Lung (tissue), 12 donors: ENCODE measurements around the gene KRT78. TPM values are rescaled to one million over a fixed set of nuclear protein-coding genes. Genes with fewer than 3 reads are reported as not detected.

ENCODE experiments used
- ATAC-seq: fragments of 200-7000 bp; cut with Tn5 transposase; one replicate; pipeline ENCODE4 v1.9.1; 2020; ENCODE audit warnings: moderate number of reproducible peaks; ENCODE audit not compliant: insufficient read depth, low FRiP score
- DNase-seq, 3 donors: peaks; one replicate each; pipeline ENCODE4 v3.0.0-alpha.2; 2013 to 2017
- H3K27ac ChIP-seq, 2 donors: one replicate each; pipeline ENCODE4 v1.5.1; 2013; ENCODE audit warnings: mild to moderate bottlenecking in 2 of 2, moderate library complexity in 2 of 2, control low read depth in 1 of 2, inconsistent platforms in 1 of 2, low read depth in 1 of 2, low read length in 1 of 2
- H3K27me3 ChIP-seq, 3 donors: one replicate each; pipeline ENCODE4 v1.5.1; 2013; ENCODE audit warnings: low read length in 2 of 3; ENCODE audit not compliant: control insufficient read depth in 3 of 3, insufficient read depth in 3 of 3
- H3K36me3 ChIP-seq, 4 donors: one replicate each; pipeline ENCODE4 v1.5.1; 2013; ENCODE audit warnings: low read length in 4 of 4, mild to moderate bottlenecking in 1 of 4, moderate library complexity in 1 of 4; ENCODE audit not compliant: control insufficient read depth in 4 of 4, insufficient read depth in 4 of 4
- H3K4me1 ChIP-seq, 5 donors: one replicate each; pipeline ENCODE4 v1.5.1; 2013; ENCODE audit warnings: low read length in 5 of 5, mild to moderate bottlenecking in 2 of 5, moderate library complexity in 1 of 5; ENCODE audit not compliant: control insufficient read depth in 5 of 5, insufficient read depth in 5 of 5
- H3K4me3 ChIP-seq: one replicate; pipeline ENCODE4 v1.5.1; 2013; ENCODE audit warnings: mild to moderate bottlenecking, control low read depth, moderate library complexity
- H3K9ac ChIP-seq, 2 donors: one replicate each; pipeline ENCODE4 v1.5.1; 2013; ENCODE audit warnings: low read length in 2 of 2, control low read depth in 1 of 2; ENCODE audit not compliant: insufficient read depth in 1 of 2
- H3K9me3 ChIP-seq, 4 donors: one replicate each; pipeline ENCODE4 v1.5.1; 2013; ENCODE audit warnings: low read length in 3 of 4, mild to moderate bottlenecking in 1 of 4, moderate library complexity in 1 of 4; ENCODE audit not compliant: control insufficient read depth in 4 of 4, insufficient read depth in 3 of 4
- CTCF ChIP-seq: IDR thresholded peaks from 2 replicates; pipeline ENCODE4 v1.5.1; 2012; ENCODE audit warnings: mild to moderate bottlenecking; ENCODE audit errors: control extremely low read depth, extremely low read depth
- WGBS, 2 donors: extraction: QIAGEN DNeasy Blood & Tissue Kit; methylation state at CpG; one replicate each; pipeline ENCODE4 v1.1.7; 2013; 5-methylcytosine and 5-hydroxymethylcytosine counted together
- polyA plus RNA-seq, 2 donors: library from polyadenylated mRNA; stranded (reverse); fragments of 200-250 nt; gene quantifications; one replicate each; pipeline ENCODE4 v1.2.1, GENCODE V29; 2013
- total RNA-seq, 2 donors: library from RNA; depleted of rRNA in 1 of 2; stranded (reverse); fragments of >200 nt in 1 of 2; gene quantifications; one replicate each; pipeline ENCODE4 v1.2.1, GENCODE V29; 2014 to 2021
- donor health status: control.
- donor health status: control.
- donor health status: Bipolar disorder and iron deficiency.
- donor health status: healthy.
- donor health status: DM: yes; HTN: yes; CAD: no.

Gene KRT78
- total and polyA plus RNA-seq, 4 donors: 0.02 to 0.65 TPM; not detected in 2

GRCh38 chr12:52805739-52806138 lies 43.1 kb downstream of the KRT78 start:
- no peak overlapping the region for H3K4me3 ChIP-seq
- no peaks in the 10 kb centered on the region for H3K4me1 ChIP-seq
- H3K9ac ChIP-seq: no peak overlapping the region
- WGBS, 2 donors: 84 to 93% methylated on average over 3 of the region's 3 CpGs
- ATAC-seq (no peak), DNase-seq (no peak)
- TF ChIP-seq CTCF: no peak
- peaks cover 0 to 3% (median 0%) of the 10 kb centered on the region in 4 donors for H3K9me3 ChIP-seq
- H3K27ac ChIP-seq: no peak overlapping the region
- peaks cover 0 to 26% (median 3%) of the 10 kb centered on the region in 3 donors for H3K27me3 ChIP-seq
- H3K36me3 ChIP-seq: no peaks in the 10 kb centered on the region

GRCh38 chr12:52805000-52805399 lies 43.8 kb downstream of the KRT78 start:
- H3K27ac ChIP-seq: no peak overlapping the region
- DNase-seq: no peak
- no peaks in the 10 kb centered on the region for H3K36me3 ChIP-seq
- H3K9me3 ChIP-seq: peaks cover 0 to 3% (median 0%) of the 10 kb centered on the region in 4 donors
- H3K9ac ChIP-seq: no peak overlapping the region
- no peak for TF ChIP-seq CTCF
- no peak for ATAC-seq
- H3K27me3 ChIP-seq: peaks cover 0 to 26% (median 3%) of the 10 kb centered on the region in 3 donors
- WGBS, 2 donors: 39 to 42% methylated on average over 1 of the region's 1 CpG
- no peak overlapping the region for H3K4me3 ChIP-seq
- peaks cover 0 to 4% (median 0%) of the 10 kb centered on the region in 5 donors for H3K4me1 ChIP-seq

GRCh38 chr12:52802442-52802841 lies 46.4 kb downstream of the KRT78 start:
- WGBS, 2 donors: 71 to 87% methylated on average over 6 of the region's 6 CpGs
- no peak for TF ChIP-seq CTCF
- no peak for ATAC-seq
- H3K9me3 ChIP-seq: no peaks in the 10 kb centered on the region
- DNase-seq: no peak
- H3K27ac ChIP-seq: no peak overlapping the region
- no peak overlapping the region for H3K9ac ChIP-seq
- peaks cover 0 to 18% (median 3%) of the 10 kb centered on the region in 3 donors for H3K27me3 ChIP-seq
- no peaks in the 10 kb centered on the region for H3K36me3 ChIP-seq
- no peak overlapping the region for H3K4me3 ChIP-seq
- peaks cover 0 to 8% (median 0%) of the 10 kb centered on the region in 5 donors for H3K4me1 ChIP-seq

- Histone ChIP-seq H3K4me3 (no peak overlapping the region), H3K4me1 (peaks cover 0 to 8% (median 0%) of the 10 kb centered on the region in 5 donors), H3K27ac (no peak overlapping the region), H3K36me3 (no peaks in the 10 kb centered on the region), H3K9ac (no peak overlapping the region), H3K9me3 (no peaks in the 10 kb centered on the region), H3K27me3 (peaks cover 0 to 16% (median 3%) of the 10 kb centered on the region in 3 donors)
- no peak for TF ChIP-seq CTCF
- no peak for DNase-seq
- no peak for ATAC-seq
- 75 to 80% methylated on average over 3 of the region's 3 CpGs for WGBS, 2 donors
Observed at GRCh38 chr12:52801773-52802172, 47.0 kb downstream of the KRT78 start.
